Islet of Langerhans (tissue), 1 donor: ENCODE results near the gene SNX33.
"Not testable (repeated sequence)": the region's sequence is repeated elsewhere in the genome, so short reads cannot be mapped to it uniquely, and the experiment has no call there.

Experiments
- FAIRE-seq: peaks from one replicate; lab custom pipeline; 2011; peaks lifted over from hg19 to GRCh38; lab: Jason Lieb, UNC

SNX33 gene

GRCh38 chr15:75685195-75685594 lies 37.5 kb downstream of the SNX33 start:
- no peak for FAIRE-seq

GRCh38 chr15:75686212-75686642 lies 38.5 kb downstream of the SNX33 start:
- not testable (repeated sequence) for FAIRE-seq

- no peak for FAIRE-seq
Observed at GRCh38 chr15:75687486-75688277, 40.0 kb downstream of the SNX33 start.

GRCh38 chr15:75688278-75688557 lies 40.5 kb downstream of the SNX33 start:
- no peak for FAIRE-seq

- FAIRE-seq: no peak
Observed at GRCh38 chr15:75688831-75689230, 41.1 kb downstream of the SNX33 start.

GRCh38 chr15:75689429-75689828 lies 41.7 kb downstream of the SNX33 start:
- FAIRE-seq: not testable (repeated sequence)

- FAIRE-seq: not testable (repeated sequence)
Observed at GRCh38 chr15:75692311-75692710, 44.6 kb downstream of the SNX33 start.

GRCh38 chr15:75693028-75693427 lies 45.3 kb downstream of the SNX33 start:
- FAIRE-seq: not testable (repeated sequence)

GRCh38 chr15:75693501-75694240 lies 46.0 kb downstream of the SNX33 start:
- FAIRE-seq: no peak

- no peak for FAIRE-seq
Observed at GRCh38 chr15:75694241-75695182, 46.8 kb downstream of the SNX33 start.

- no peak for FAIRE-seq
Observed at GRCh38 chr15:75695220-75695619, 47.5 kb downstream of the SNX33 start.

GRCh38 chr15:75695634-75696310 lies 48.1 kb downstream of the SNX33 start:
- no peak for FAIRE-seq

- FAIRE-seq: no peak
Observed at GRCh38 chr15:75696311-75696720, 48.6 kb downstream of the SNX33 start.

- no peak for FAIRE-seq
Observed at GRCh38 chr15:75696854-75697259, 49.1 kb downstream of the SNX33 start.

GRCh38 chr15:75697523-75697922 lies 49.8 kb downstream of the SNX33 start:
- FAIRE-seq: no peak

GRCh38 chr15:75697974-75698747 lies 50.4 kb downstream of the SNX33 start:
- FAIRE-seq: not testable (repeated sequence)

GRCh38 chr15:75699517-75699916 lies 51.8 kb downstream of the SNX33 start:
- FAIRE-seq: not testable (repeated sequence)

- not testable (repeated sequence) for FAIRE-seq
Observed at GRCh38 chr15:75699961-75700874, 52.5 kb downstream of the SNX33 start.

- FAIRE-seq: not testable (repeated sequence)
Observed at GRCh38 chr15:75701071-75702003, 53.6 kb downstream of the SNX33 start.
